Erythroblast (primary cell): Measurements from ENCODE around the gene LIN7B.

ENCODE experiments used
- DNase-seq, 2 experiments: peaks; one replicate each; lab custom pipeline; 2025; lab: John Stamatoyannopoulos, UW
- GATA1 ChIP-seq: IDR thresholded peaks from 2 replicates; pipeline ENCODE4 v1.6.1; 2011; ENCODE audit warnings: low read depth, mild to moderate bottlenecking, control low read depth, low read length, moderate library complexity
- POLR2A ChIP-seq: IDR thresholded peaks from 2 replicates; pipeline ENCODE4 v1.6.1; 2011; ENCODE audit warnings: mild to moderate bottlenecking, low read length

LIN7B gene

DNA sequence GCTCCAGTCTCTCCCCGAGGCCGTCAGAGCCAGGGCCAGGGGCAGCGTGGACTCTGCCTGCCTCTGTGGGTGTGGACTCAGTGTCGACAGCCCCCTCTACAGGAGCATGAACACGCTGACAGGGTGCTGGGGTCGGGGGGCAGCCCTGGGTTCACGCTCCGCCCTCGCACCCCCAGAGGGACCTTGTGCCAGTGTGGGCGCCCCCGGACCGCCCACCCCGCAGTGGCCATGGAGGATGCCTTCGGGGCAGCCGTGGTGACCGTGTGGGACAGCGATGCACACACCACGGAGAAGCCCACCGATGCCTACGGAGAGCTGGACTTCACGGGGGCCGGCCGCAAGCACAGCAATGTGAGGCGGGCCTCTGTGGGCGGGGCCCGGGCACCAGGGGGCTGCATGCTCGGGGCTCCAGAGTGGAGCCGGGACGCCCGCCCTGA lies 51.7 kb downstream of the LIN7B start:
- no peak for TF ChIP-seq POLR2A
- DNase-seq, result no peak

DNA sequence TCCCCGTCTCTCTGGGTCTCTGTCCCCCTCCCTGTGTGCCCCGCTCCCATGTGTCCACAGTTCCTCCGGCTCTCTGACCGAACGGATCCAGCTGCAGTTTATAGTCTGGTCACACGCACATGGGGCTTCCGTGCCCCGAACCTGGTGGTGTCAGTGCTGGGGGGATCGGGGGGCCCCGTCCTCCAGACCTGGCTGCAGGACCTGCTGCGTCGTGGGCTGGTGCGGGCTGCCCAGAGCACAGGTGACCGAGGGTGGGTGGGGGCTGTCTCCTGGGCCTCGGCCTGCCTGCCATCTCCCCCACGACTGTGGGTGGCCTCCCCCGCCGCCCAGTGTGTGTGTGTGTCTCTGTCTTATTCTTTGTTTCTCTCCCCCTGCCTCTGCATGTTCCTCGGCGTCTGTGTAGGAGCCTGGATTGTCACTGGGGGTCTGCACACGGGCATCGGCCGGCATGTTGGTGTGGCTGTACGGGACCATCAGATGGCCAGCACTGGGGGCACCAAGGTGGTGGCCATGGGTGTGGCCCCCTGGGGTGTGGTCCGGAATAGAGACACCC lies 53.8 kb downstream of the LIN7B start:
- no peak for DNase-seq
- TF ChIP-seq POLR2A, result no peak
- no peak for TF ChIP-seq GATA1
